Measurements from ENCODE around the gene CACNG7. TPM values are rescaled to one million over a fixed set of nuclear protein-coding genes. Genes with fewer than 3 reads are reported as not detected.

Gene CACNG7
- polyA plus RNA-seq, 3 donors: not detected

DNA sequence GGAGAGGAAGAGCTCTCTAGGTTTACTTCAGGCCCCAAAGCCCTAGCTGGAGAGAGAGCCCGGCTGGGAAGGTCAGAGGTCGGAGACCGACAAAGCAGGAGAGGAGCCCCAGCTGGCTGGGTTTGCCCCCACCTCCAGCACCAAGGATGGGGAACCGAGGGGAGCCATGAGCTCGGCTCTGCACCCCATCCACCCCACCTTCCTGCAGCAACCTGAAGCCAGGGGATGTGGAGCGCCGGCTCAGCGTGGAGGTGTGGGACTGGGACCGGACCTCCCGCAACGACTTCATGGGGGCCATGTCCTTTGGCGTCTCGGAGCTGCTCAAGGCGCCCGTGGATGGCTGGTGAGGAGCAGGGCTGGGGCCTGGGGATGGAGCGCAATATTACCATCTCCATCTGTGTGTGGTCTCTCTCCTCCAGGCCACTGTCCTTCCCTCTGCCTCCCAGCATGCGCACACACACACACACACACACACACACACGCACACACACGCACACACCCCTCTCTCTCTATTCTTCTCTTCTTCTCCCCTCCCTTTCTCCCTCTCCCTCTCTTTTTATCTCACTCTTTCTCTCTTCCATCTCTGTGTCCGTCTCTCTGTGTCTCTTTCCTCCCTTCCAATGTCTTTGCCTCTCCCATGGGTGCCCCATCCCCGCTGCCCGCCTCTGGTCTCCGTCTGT is 16.6 kb upstream of the CACNG7 start:
- H3K27me3 ChIP-seq (ENCODE audit: control insufficient read depth in 2 of 2, insufficient read depth in 2 of 2, low read length in 2 of 2): peaks cover 2 to 21% of the 10 kb centered on the region in 2 donors
- WGBS (ENCODE audit: insufficient coverage): 80% methylated on average over 10 of the region's 23 CpGs

DNA sequence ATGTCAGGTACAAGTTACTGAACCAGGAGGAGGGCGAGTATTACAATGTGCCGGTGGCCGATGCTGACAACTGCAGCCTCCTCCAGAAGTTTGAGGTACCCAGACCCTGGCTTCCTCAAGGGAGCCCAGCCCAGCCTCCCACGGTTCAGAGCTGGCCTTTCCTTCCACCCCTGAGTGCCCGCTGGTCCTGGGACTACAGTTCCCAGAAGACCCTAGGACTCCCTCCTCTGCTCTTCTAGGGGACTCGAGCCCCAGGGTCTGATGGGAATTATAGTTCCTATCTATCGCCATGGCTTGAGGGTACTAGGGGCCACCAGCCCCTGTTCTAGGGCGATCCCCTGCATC is 16.1 kb upstream of the CACNG7 start:
- Mint-ChIP-seq H3K27ac (no peak overlapping the region), H3K9me3 (peaks cover 0 to 2% (median 0%) of the 10 kb centered on the region in 7 donors), H3K27me3 (ENCODE audit: low read depth in 3 of 3) (peaks cover 35 to 57% (median 53%) of the 10 kb centered on the region in 3 donors), H3K4me1 (peaks cover 3% of the 10 kb centered on the region), H3K4me3 (no peak overlapping the region), H3K36me3 (no peaks in the 10 kb centered on the region)
- H2AFZ ChIP-seq (ENCODE audit: insufficient read depth, low read depth, low read length, poor library complexity, severe bottlenecking): no peak overlapping the region
- no peak overlapping the region for H3K4me3 ChIP-seq (replicated peaks in 1 of 3; ENCODE audit: low read depth in 2 of 3, low read length in 3 of 3)
- no peaks in the 10 kb centered on the region for H4K20me1 ChIP-seq (ENCODE audit: insufficient read depth, low read length)
- peaks cover 9 to 10% of the 10 kb centered on the region in 2 donors for H3K4me1 ChIP-seq (ENCODE audit: control insufficient read depth in 1 of 2, insufficient read depth in 2 of 2, low read length in 2 of 2)
- H3K9ac ChIP-seq (ENCODE audit: insufficient read depth, low read length, poor library complexity, severe bottlenecking): no peak overlapping the region
- H3K27ac ChIP-seq (ENCODE audit: low read depth in 1 of 2, low read length in 2 of 2): no peak overlapping the region
- no peaks in the 10 kb centered on the region for H3K9me3 ChIP-seq (replicated peaks in 1 of 2; ENCODE audit: control insufficient read depth in 1 of 2, insufficient read depth in 1 of 2, low read length in 2 of 2)
- intact Hi-C loops (cut with micrococcal nuclease): no loop called here
- no peak for DNase-seq
- 74% methylated on average over 5 of the region's 8 CpGs for WGBS (ENCODE audit: insufficient coverage)
- H3K4me2 ChIP-seq (replicated peaks; ENCODE audit: extremely low read depth, low read length, poor library complexity, severe bottlenecking): no peak overlapping the region
- H3K27me3 ChIP-seq (ENCODE audit: control insufficient read depth in 2 of 2, insufficient read depth in 2 of 2, low read length in 2 of 2): peaks cover 8 to 24% of the 10 kb centered on the region in 2 donors
- H3K79me2 ChIP-seq (ENCODE audit: insufficient read depth, low read length): no peaks in the 10 kb centered on the region
- TF ChIP-seq, protein P1, sequence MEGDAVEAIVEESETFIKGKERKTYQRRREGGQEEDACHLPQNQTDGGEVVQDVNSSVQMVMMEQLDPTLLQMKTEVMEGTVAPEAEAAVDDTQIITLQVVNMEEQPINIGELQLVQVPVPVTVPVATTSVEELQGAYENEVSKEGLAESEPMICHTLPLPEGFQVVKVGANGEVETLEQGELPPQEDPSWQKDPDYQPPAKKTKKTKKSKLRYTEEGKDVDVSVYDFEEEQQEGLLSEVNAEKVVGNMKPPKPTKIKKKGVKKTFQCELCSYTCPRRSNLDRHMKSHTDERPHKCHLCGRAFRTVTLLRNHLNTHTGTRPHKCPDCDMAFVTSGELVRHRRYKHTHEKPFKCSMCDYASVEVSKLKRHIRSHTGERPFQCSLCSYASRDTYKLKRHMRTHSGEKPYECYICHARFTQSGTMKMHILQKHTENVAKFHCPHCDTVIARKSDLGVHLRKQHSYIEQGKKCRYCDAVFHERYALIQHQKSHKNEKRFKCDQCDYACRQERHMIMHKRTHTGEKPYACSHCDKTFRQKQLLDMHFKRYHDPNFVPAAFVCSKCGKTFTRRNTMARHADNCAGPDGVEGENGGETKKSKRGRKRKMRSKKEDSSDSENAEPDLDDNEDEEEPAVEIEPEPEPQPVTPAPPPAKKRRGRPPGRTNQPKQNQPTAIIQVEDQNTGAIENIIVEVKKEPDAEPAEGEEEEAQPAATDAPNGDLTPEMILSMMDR (IDR thresholded peaks at IDR 0.05): no peak
- no peaks in the 10 kb centered on the region for H3K36me3 ChIP-seq (replicated peaks in 1 of 2; ENCODE audit: control insufficient read depth in 1 of 2, insufficient read depth in 2 of 2, low read length in 2 of 2)

More for the DNA sequence above, 16.6 kb upstream of the CACNG7 start:
- H3K27ac ChIP-seq (ENCODE audit: low read depth in 1 of 2, low read length in 2 of 2): no peak overlapping the region
- H4K20me1 ChIP-seq (ENCODE audit: insufficient read depth, low read length): no peaks in the 10 kb centered on the region
- H3K4me1 ChIP-seq (ENCODE audit: control insufficient read depth in 1 of 2, insufficient read depth in 2 of 2, low read length in 2 of 2): peaks cover 9 to 10% of the 10 kb centered on the region in 2 donors
- H3K27ac Mint-ChIP-seq: no peak overlapping the region
- H3K27me3 Mint-ChIP-seq (ENCODE audit: low read depth in 3 of 3): peaks cover 36 to 54% (median 48%) of the 10 kb centered on the region in 3 donors
- no peak overlapping the region for H2AFZ ChIP-seq (ENCODE audit: insufficient read depth, low read depth, low read length, poor library complexity, severe bottlenecking)
- H3K79me2 ChIP-seq (ENCODE audit: insufficient read depth, low read length): no peaks in the 10 kb centered on the region
- H3K4me2 ChIP-seq (replicated peaks; ENCODE audit: extremely low read depth, low read length, poor library complexity, severe bottlenecking): no peak overlapping the region
- TF ChIP-seq, protein P1 (IDR thresholded peaks at IDR 0.05): no peak
- peaks cover 0 to 2% (median 0%) of the 10 kb centered on the region in 7 donors for H3K9me3 Mint-ChIP-seq
- H3K4me3 Mint-ChIP-seq: no peak overlapping the region
- H3K36me3 ChIP-seq (replicated peaks in 1 of 2; ENCODE audit: control insufficient read depth in 1 of 2, insufficient read depth in 2 of 2, low read length in 2 of 2): no peaks in the 10 kb centered on the region
- intact Hi-C loops (cut with micrococcal nuclease): no loop called here
- H3K36me3 Mint-ChIP-seq: no peaks in the 10 kb centered on the region
- no peak for DNase-seq
- peaks cover 3% of the 10 kb centered on the region for H3K4me1 Mint-ChIP-seq
- no peak overlapping the region for H3K9ac ChIP-seq (ENCODE audit: insufficient read depth, low read length, poor library complexity, severe bottlenecking)
- H3K4me3 ChIP-seq (replicated peaks in 1 of 3; ENCODE audit: low read depth in 2 of 3, low read length in 3 of 3): no peak overlapping the region
- no peaks in the 10 kb centered on the region for H3K9me3 ChIP-seq (replicated peaks in 1 of 2; ENCODE audit: control insufficient read depth in 1 of 2, insufficient read depth in 1 of 2, low read length in 2 of 2)

Measured in CD14-positive monocyte (primary cell).